Measurements from ENCODE around the gene GUF1.

The GUF1 gene

GRCh38 chr4:44678094-44679041 lies at the start of gene GUF1:
GUF1 (plus strand) TSS chr4:44678420; CDS start chr4:44678623, 203 bp downstream.
- peak within 1 kb of the TSS; percentile 98 for H3K27ac Mint-ChIP-seq
- H3K9me3 Mint-ChIP-seq, result no peaks in the 10 kb centered on the region
- H3K27me3 Mint-ChIP-seq, result peaks cover 7% of the 10 kb centered on the region
- peaks cover 10% of the 10 kb centered on the region for H3K4me1 Mint-ChIP-seq (ENCODE audit: low read depth)
- H3K4me3 Mint-ChIP-seq, result peak within 1 kb of the TSS; percentile 88
- intact Hi-C loops (cut with micrococcal nuclease), result loop anchor here (2.0 kb wide), 1 partner anchor 48 kb away; the partner anchor contains the start of gene GNPDA2
- peaks cover 33% of the 10 kb centered on the region for H3K36me3 Mint-ChIP-seq (ENCODE audit: low read depth)

GRCh38 chr4:44629280-44629866 lies 48.8 kb upstream of the GUF1 start:
- intact Hi-C loops (cut with micrococcal nuclease), result loop anchor here (10.0 kb wide), 1 partner anchor 1495 kb away; no protein-coding TSS in a partner anchor
- Mint-ChIP-seq H3K4me1 (ENCODE audit: low read depth) (no peaks in the 10 kb centered on the region), H3K27me3 (peaks cover 1% of the 10 kb centered on the region)

GRCh38 chr4:44632089-44632488 lies 46.1 kb upstream of the GUF1 start:
- Mint-ChIP-seq H3K36me3 (ENCODE audit: low read depth) (no peaks in the 10 kb centered on the region), H3K4me1 (ENCODE audit: low read depth) (no peaks in the 10 kb centered on the region), H3K9me3 (no peaks in the 10 kb centered on the region), H3K27me3 (peaks cover 1% of the 10 kb centered on the region), H3K27ac (no peak overlapping the region), H3K4me3 (no peak overlapping the region)
- intact Hi-C loops (cut with micrococcal nuclease), result no loop called here

More at GRCh38 chr4:44629280-44629866, 48.8 kb upstream of the GUF1 start:
- no peaks in the 10 kb centered on the region for H3K36me3 Mint-ChIP-seq (ENCODE audit: low read depth)
- H3K4me3 Mint-ChIP-seq, result no peak overlapping the region
- H3K27ac Mint-ChIP-seq, result no peak overlapping the region
- no peaks in the 10 kb centered on the region for H3K9me3 Mint-ChIP-seq

GRCh38 chr4:44632733-44633132 lies 45.5 kb upstream of the GUF1 start:
- H3K4me1 Mint-ChIP-seq (ENCODE audit: low read depth), result no peaks in the 10 kb centered on the region
- H3K27me3 Mint-ChIP-seq, result peaks cover 1% of the 10 kb centered on the region
- intact Hi-C loops (cut with micrococcal nuclease), result no loop called here
- no peaks in the 10 kb centered on the region for H3K36me3 Mint-ChIP-seq (ENCODE audit: low read depth)
- H3K9me3 Mint-ChIP-seq, result no peaks in the 10 kb centered on the region
- H3K27ac Mint-ChIP-seq, result no peak overlapping the region
- no peak overlapping the region for H3K4me3 Mint-ChIP-seq

GRCh38 chr4:44638091-44638490 lies 40.1 kb upstream of the GUF1 start:
- Mint-ChIP-seq H3K27me3 (no peaks in the 10 kb centered on the region), H3K9me3 (peaks cover 7% of the 10 kb centered on the region), H3K4me3 (no peak overlapping the region), H3K4me1 (ENCODE audit: low read depth) (no peaks in the 10 kb centered on the region), H3K36me3 (ENCODE audit: low read depth) (no peaks in the 10 kb centered on the region), H3K27ac (no peak overlapping the region)
- intact Hi-C loops (cut with micrococcal nuclease), result no loop called here

GRCh38 chr4:44646151-44646550 lies 32.1 kb upstream of the GUF1 start:
- intact Hi-C loops (cut with micrococcal nuclease), result no loop called here
- peaks cover 25% of the 10 kb centered on the region for H3K9me3 Mint-ChIP-seq
- H3K36me3 Mint-ChIP-seq (ENCODE audit: low read depth), result no peaks in the 10 kb centered on the region
- H3K4me1 Mint-ChIP-seq (ENCODE audit: low read depth), result no peaks in the 10 kb centered on the region
- no peak overlapping the region for H3K27ac Mint-ChIP-seq
- H3K4me3 Mint-ChIP-seq, result no peak overlapping the region
- H3K27me3 Mint-ChIP-seq, result no peaks in the 10 kb centered on the region

GRCh38 chr4:44651425-44651824 lies 26.8 kb upstream of the GUF1 start, which contains the start of gene YIPF7:
YIPF7 (minus strand) TSS chr4:44651625; CDS start chr4:44650100, 1,525 bp downstream.
- Mint-ChIP-seq H3K4me1 (ENCODE audit: low read depth) (no peaks in the 10 kb centered on the region), H3K9me3 (no peaks in the 10 kb centered on the region), H3K27me3 (peaks cover 3% of the 10 kb centered on the region), H3K4me3 (no peak within 1 kb of the TSS), H3K36me3 (ENCODE audit: low read depth) (no peaks in the 10 kb centered on the region), H3K27ac (no peak within 1 kb of the TSS)
- intact Hi-C loops (cut with micrococcal nuclease), result no loop called here

GRCh38 chr4:44652002-44652401 lies 26.2 kb upstream of the GUF1 start:
- H3K9me3 Mint-ChIP-seq, result no peaks in the 10 kb centered on the region
- H3K4me1 Mint-ChIP-seq (ENCODE audit: low read depth), result no peaks in the 10 kb centered on the region
- peaks cover 3% of the 10 kb centered on the region for H3K27me3 Mint-ChIP-seq
- no peaks in the 10 kb centered on the region for H3K36me3 Mint-ChIP-seq (ENCODE audit: low read depth)
- no peak overlapping the region for H3K4me3 Mint-ChIP-seq
- H3K27ac Mint-ChIP-seq, result no peak overlapping the region
- intact Hi-C loops (cut with micrococcal nuclease), result no loop called here

GRCh38 chr4:44660396-44660795 lies 17.8 kb upstream of the GUF1 start:
- Mint-ChIP-seq H3K27me3 (no peaks in the 10 kb centered on the region), H3K4me3 (no peak overlapping the region), H3K36me3 (ENCODE audit: low read depth) (no peaks in the 10 kb centered on the region), H3K9me3 (no peaks in the 10 kb centered on the region), H3K4me1 (ENCODE audit: low read depth) (peaks cover 10% of the 10 kb centered on the region), H3K27ac (no peak overlapping the region)
- intact Hi-C loops (cut with micrococcal nuclease), result no loop called here

GRCh38 chr4:44661940-44662622 lies 16.1 kb upstream of the GUF1 start:
- Mint-ChIP-seq H3K27ac (no peak overlapping the region), H3K9me3 (no peaks in the 10 kb centered on the region), H3K36me3 (ENCODE audit: low read depth) (no peaks in the 10 kb centered on the region), H3K4me3 (no peak overlapping the region), H3K27me3 (no peaks in the 10 kb centered on the region), H3K4me1 (ENCODE audit: low read depth) (peaks cover 10% of the 10 kb centered on the region)
- intact Hi-C loops (cut with micrococcal nuclease), result no loop called here

- H3K9me3 Mint-ChIP-seq, result no peaks in the 10 kb centered on the region
- no peaks in the 10 kb centered on the region for H3K36me3 Mint-ChIP-seq (ENCODE audit: low read depth)
- no peak overlapping the region for H3K4me3 Mint-ChIP-seq
- intact Hi-C loops (cut with micrococcal nuclease), result no loop called here
- no peaks in the 10 kb centered on the region for H3K27me3 Mint-ChIP-seq
- no peak overlapping the region for H3K27ac Mint-ChIP-seq
- peaks cover 10% of the 10 kb centered on the region for H3K4me1 Mint-ChIP-seq (ENCODE audit: low read depth)
Measured at GRCh38 chr4:44662623-44663005, 15.6 kb upstream of the GUF1 start.

GRCh38 chr4:44663539-44664263 lies 14.5 kb upstream of the GUF1 start:
- Mint-ChIP-seq H3K4me1 (ENCODE audit: low read depth) (peaks cover 10% of the 10 kb centered on the region), H3K4me3 (no peak overlapping the region), H3K9me3 (no peaks in the 10 kb centered on the region), H3K36me3 (ENCODE audit: low read depth) (no peaks in the 10 kb centered on the region), H3K27me3 (no peaks in the 10 kb centered on the region), H3K27ac (no peak overlapping the region)
- intact Hi-C loops (cut with micrococcal nuclease), result no loop called here

GRCh38 chr4:44668526-44668925 lies 9.7 kb upstream of the GUF1 start:
- H3K9me3 Mint-ChIP-seq, result no peaks in the 10 kb centered on the region
- no peak overlapping the region for H3K4me3 Mint-ChIP-seq
- no peaks in the 10 kb centered on the region for H3K36me3 Mint-ChIP-seq (ENCODE audit: low read depth)
- H3K27ac Mint-ChIP-seq, result no peak overlapping the region
- H3K27me3 Mint-ChIP-seq, result peaks cover 10% of the 10 kb centered on the region
- intact Hi-C loops (cut with micrococcal nuclease), result no loop called here
- no peaks in the 10 kb centered on the region for H3K4me1 Mint-ChIP-seq (ENCODE audit: low read depth)

Measured in dendritic cell treated with granulocyte-macrophage colony-stimulating factor and Interleukin-4, amounts not matched to agents 40 ng/mL and 50 ng/mL, for 4 days (primary cell).